Suprapubic skin (tissue), 3 donors: ENCODE results near the gene RNU6-7.

Source experiments
- CTCF ChIP-seq, 2 donors: fragments of 200-600 bp in 1 of 2; fragments of 450-650 bp in 1 of 2; sonication (generic) in 1 of 2; IDR thresholded peaks; one replicate each; pipeline ENCODE4 v1.5.1; 2016 to 2019; ENCODE audit warnings: antibody characterized with exemption in 2 of 2, mild to moderate bottlenecking in 1 of 2, moderate library complexity in 1 of 2
- EP300 ChIP-seq: sonication (generic); formaldehyde crosslinking; IDR thresholded peaks from one replicate; pipeline ENCODE4 v1.6.1; 2017; ENCODE audit warnings: antibody characterized with exemption
- POLR2A ChIP-seq, 2 donors: fragments of 450-650 bp; IDR thresholded peaks; one replicate each; pipeline ENCODE4 v1.6.1; 2017; ENCODE audit warnings: antibody characterized with exemption in 2 of 2, mild to moderate bottlenecking in 2 of 2, moderate library complexity in 2 of 2

GRCh38 chr14:32192712-32193373 lies 9.0 kb upstream of the RNU6-7 start:
- no peak for TF ChIP-seq CTCF (IDR thresholded peaks at IDR 0.05)
- TF ChIP-seq POLR2A (IDR thresholded peaks at IDR 0.05), result no peak
- no peak for TF ChIP-seq EP300
